Thyroid gland (tissue), 4 donors: ENCODE measurements around the gene SPOP. TPM values are rescaled to one million over a fixed set of nuclear protein-coding genes. Genes with fewer than 3 reads are reported as not detected.

Experiments
- DNase-seq, 2 donors: peaks; one replicate each; pipeline ENCODE4 v3.0.0-alpha.2; 2019
- H3K27ac ChIP-seq, 3 donors: fragments of 200-600 bp; sonication (generic); 1 replicate in 2 of 3; 2 replicates in 1 of 3; pipeline ENCODE4 v1.5.1; 2016 to 2019; ENCODE audit warnings: mild to moderate bottlenecking in 1 of 3, moderate library complexity in 1 of 3
- H3K27me3 ChIP-seq: fragments of 200-600 bp; sonication (generic); one replicate; pipeline ENCODE4 v1.5.1; 2019
- H3K36me3 ChIP-seq, 2 donors: fragments of 200-600 bp; sonication (generic); one replicate each; pipeline ENCODE4 v1.5.1; 2016 to 2019
- H3K4me1 ChIP-seq, 2 donors: fragments of 200-600 bp; sonication (generic); one replicate each; pipeline ENCODE4 v1.5.1; 2017 to 2019
- H3K4me3 ChIP-seq, 3 donors: fragments of 200-600 bp; sonication (generic); replicated peaks in 1 of 3; 1 replicate in 2 of 3; 2 replicates in 1 of 3; pipeline ENCODE4 v1.5.1; 2016; ENCODE audit warnings: mild to moderate bottlenecking in 1 of 3
- H3K9me3 ChIP-seq: fragments of 200-600 bp; sonication (generic); one replicate; pipeline ENCODE4 v1.5.1; 2017
- POLR2A ChIP-seq, 2 donors: fragments of 450-650 bp; IDR thresholded peaks; one replicate each; pipeline ENCODE4 v1.6.1; 2017; ENCODE audit warnings: antibody characterized with exemption in 2 of 2, mild to moderate bottlenecking in 2 of 2, moderate library complexity in 1 of 2
- WGBS, 2 donors: methylation state at CpG; one replicate each; pipeline ENCODE4 v1.1.5; 2017; 5-methylcytosine and 5-hydroxymethylcytosine counted together
- intact Hi-C: fragments of 100-400 bp; cut with DNase I; formaldehyde crosslinking; loops from one replicate; pipeline ENCODE4 v1.15.1; 2023
- total RNA-seq, 4 donors: library from RNA; depleted of rRNA; stranded (reverse); fragments of >200 nt; gene quantifications; one replicate each; pipeline ENCODE4 v1.2.3, GENCODE V29; 2016
- TF ChIP-seq, protein P1 (sequence below), 6 experiments: fragments of 200-600 bp in 3 of 6; fragments of 450-650 bp in 3 of 6; sonication (generic) in 3 of 6; IDR thresholded peaks; one replicate each; pipeline ENCODE4 v1.5.1; 2016 to 2019; ENCODE audit warnings: antibody characterized with exemption in 6 of 6, mild to moderate bottlenecking in 2 of 6, inconsistent platforms in 1 of 6, moderate library complexity in 1 of 6

The SPOP gene
- total RNA-seq, 4 donors from 2014 or later = 78.5 to 86.4 (median 81.6) TPM

DNA sequence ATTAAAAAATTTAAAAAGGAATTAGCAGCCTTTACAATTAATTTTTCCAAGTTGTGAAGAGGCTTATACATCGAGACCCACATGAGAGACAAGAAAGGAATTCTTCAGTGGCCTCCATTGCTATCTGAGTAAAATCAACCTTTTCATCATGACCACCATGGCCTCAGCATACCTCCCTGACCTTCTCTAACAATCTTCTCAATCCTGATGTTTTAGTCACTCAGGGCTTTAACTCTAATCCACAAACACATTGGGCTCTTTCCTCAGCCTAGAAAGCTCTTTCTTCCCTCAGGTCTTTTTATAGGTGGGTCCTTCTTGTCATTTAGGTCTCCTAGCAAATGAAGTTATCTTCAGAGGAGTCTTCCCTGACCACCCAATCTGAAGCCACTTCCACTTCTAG lies 46.4 kb downstream of the SPOP start:
- Histone ChIP-seq H3K27me3 (no peaks in the 10 kb centered on the region), H3K4me3 (no peak overlapping the region), H3K27ac (no peak overlapping the region), H3K4me1 (peaks cover 28 to 76% of the 10 kb centered on the region in 2 donors), H3K9me3 (no peaks in the 10 kb centered on the region), H3K36me3 (no peaks in the 10 kb centered on the region)
- no peak for TF ChIP-seq POLR2A (IDR thresholded peaks at IDR 0.05)
- TF ChIP-seq, protein P1, sequence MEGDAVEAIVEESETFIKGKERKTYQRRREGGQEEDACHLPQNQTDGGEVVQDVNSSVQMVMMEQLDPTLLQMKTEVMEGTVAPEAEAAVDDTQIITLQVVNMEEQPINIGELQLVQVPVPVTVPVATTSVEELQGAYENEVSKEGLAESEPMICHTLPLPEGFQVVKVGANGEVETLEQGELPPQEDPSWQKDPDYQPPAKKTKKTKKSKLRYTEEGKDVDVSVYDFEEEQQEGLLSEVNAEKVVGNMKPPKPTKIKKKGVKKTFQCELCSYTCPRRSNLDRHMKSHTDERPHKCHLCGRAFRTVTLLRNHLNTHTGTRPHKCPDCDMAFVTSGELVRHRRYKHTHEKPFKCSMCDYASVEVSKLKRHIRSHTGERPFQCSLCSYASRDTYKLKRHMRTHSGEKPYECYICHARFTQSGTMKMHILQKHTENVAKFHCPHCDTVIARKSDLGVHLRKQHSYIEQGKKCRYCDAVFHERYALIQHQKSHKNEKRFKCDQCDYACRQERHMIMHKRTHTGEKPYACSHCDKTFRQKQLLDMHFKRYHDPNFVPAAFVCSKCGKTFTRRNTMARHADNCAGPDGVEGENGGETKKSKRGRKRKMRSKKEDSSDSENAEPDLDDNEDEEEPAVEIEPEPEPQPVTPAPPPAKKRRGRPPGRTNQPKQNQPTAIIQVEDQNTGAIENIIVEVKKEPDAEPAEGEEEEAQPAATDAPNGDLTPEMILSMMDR (IDR thresholded peaks at IDR 0.05) = no peak
- DNase-seq = no peak
- WGBS, 2 donors = 98 to 100% methylated on average over 1 of the region's 1 CpG
- intact Hi-C loops = no loop called here

DNA sequence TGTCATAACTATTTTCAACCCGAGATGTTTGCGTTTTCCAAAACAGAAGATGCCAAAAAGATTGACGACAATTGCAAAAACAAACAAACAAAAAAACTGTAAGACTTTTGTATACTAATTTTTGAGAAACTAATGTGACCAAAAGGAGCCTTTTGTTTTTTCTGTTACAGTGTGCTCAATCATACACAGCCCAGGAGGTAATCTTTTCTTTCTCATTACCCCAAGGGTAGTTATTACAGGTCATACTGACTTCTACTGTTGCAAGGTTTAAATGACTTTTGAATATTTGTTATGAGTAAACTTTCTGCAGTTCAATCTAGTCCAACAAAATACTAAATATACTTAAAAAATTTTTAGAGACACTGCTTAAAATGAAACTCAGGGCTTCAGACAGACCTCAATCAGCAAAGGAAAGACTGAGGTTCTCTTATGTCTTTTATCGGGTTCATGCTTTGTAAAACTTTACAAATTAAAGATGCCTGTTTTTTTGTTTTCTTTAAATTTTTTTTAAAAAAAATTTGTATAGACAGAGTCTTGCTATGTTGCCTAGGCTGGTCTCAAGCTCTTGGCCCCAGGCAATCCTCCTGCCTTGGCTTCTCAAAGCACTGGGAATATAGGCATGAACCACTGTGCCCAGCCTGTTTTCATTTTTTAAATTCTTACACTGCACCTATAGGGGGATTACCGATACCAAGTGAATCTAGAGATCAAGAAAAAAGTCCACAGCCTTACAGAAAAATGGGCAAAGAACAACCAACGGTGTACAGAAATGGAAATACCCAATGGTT lies 47.6 kb downstream of the SPOP start:
- H3K27me3 ChIP-seq = no peaks in the 10 kb centered on the region
- H3K27ac ChIP-seq = no peak overlapping the region
- H3K9me3 ChIP-seq = no peaks in the 10 kb centered on the region
- no peak overlapping the region for H3K4me3 ChIP-seq
- DNase-seq = no peak
- H3K4me1 ChIP-seq = peaks cover 28 to 75% of the 10 kb centered on the region in 2 donors
- no peak for TF ChIP-seq POLR2A (IDR thresholded peaks at IDR 0.05)
- TF ChIP-seq, protein P1 (IDR thresholded peaks at IDR 0.05) = no peak
- WGBS, 2 donors = 84 to 85% methylated on average over 6 of the region's 6 CpGs
- intact Hi-C loops = no loop called here
- no peaks in the 10 kb centered on the region for H3K36me3 ChIP-seq

DNA sequence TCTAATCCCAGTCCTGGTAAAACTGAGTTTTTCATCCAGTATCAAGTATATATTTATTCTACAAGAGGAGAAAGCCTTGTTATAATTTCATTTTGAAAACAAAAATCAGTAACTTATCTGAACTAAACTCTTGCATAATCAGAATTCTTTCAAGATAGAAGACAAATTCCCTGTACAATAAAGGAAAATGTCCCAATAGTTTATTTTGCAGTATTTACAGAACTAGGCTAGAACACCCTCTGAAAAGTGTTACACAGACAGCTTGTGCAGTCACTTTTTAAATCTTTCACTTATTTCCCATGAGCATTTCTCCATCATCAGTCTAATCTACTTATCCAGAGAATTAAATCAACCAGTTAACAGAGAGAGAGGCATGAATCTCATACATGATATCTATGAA lies 48.5 kb downstream of the SPOP start:
- Histone ChIP-seq H3K9me3 (no peaks in the 10 kb centered on the region), H3K4me3 (no peak overlapping the region), H3K36me3 (no peaks in the 10 kb centered on the region), H3K27me3 (no peaks in the 10 kb centered on the region), H3K27ac (no peak overlapping the region), H3K4me1 (peaks cover 19 to 75% of the 10 kb centered on the region in 2 donors)
- intact Hi-C loops = no loop called here
- DNase-seq = no peak
- TF ChIP-seq POLR2A (IDR thresholded peaks at IDR 0.05) = no peak
- TF ChIP-seq, protein P1 (IDR thresholded peaks at IDR 0.05) = no peak

DNA sequence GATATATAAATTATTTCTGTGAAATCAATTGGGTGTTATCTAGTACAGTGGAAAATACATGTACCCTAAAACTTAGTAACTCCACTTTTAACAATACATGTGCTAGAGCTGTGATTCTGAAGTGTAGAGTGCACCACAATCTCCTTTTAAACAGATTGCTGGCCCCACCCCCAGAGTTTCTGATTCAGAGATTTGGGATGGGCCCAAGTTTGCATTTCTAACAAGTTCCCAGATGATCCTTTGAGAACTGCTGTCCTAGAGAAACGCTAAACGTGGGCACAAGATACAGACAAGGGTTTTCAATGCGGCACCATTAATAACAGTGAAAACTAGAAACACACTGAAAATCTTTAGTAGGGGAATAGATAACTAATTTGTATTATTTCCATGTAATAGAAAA lies 53.0 kb downstream of the SPOP start:
- Histone ChIP-seq H3K9me3 (no peaks in the 10 kb centered on the region), H3K27me3 (no peaks in the 10 kb centered on the region), H3K27ac (no peak overlapping the region), H3K4me3 (no peak overlapping the region), H3K4me1 (peaks cover 9 to 34% of the 10 kb centered on the region in 2 donors), H3K36me3 (peaks cover 10 to 24% of the 10 kb centered on the region in 2 donors)
- 53 to 64% methylated on average over 3 of the region's 3 CpGs for WGBS, 2 donors
- intact Hi-C loops = no loop called here
- DNase-seq = no peak
- TF ChIP-seq POLR2A (IDR thresholded peaks at IDR 0.05) = no peak
- TF ChIP-seq, protein P1 (IDR thresholded peaks at IDR 0.05) = no peak

DNA sequence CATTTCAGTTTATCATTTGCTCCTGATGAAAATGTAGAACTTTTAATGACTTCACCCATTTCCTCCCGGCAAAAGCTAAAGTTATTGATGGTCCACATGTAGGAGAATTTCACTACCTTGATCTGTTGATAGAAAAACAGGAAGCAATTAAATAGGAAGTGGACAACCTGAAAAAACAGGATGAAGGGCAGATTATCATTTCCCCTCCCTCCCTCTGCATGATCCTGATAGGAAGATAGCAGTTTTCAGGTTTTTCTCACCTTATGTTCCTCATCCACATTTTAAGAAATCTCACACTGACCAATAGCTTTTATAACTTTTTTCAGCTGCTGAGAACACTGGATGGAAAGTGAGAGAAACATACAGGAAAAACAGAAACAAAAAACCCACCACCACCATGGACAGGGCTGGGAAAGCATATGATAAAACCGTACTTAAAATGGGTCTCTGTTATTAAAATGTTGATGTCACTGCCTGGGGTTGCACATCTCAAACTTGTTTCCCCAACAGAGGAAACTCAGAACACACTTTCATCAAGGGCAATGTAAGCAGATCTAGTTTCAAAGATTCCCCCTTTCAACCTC lies 55.9 kb downstream of the SPOP start:
- peaks cover 23 to 44% of the 10 kb centered on the region in 2 donors for H3K36me3 ChIP-seq
- TF ChIP-seq, protein P1 (IDR thresholded peaks at IDR 0.05) = no peak
- TF ChIP-seq POLR2A (IDR thresholded peaks at IDR 0.05) = no peak

More for the DNA sequence above, 55.9 kb downstream of the SPOP start:
- no peak for DNase-seq
- no peaks in the 10 kb centered on the region for H3K27me3 ChIP-seq
- no peak overlapping the region for H3K27ac ChIP-seq
- H3K4me1 ChIP-seq = peaks cover 0 to 16% of the 10 kb centered on the region in 2 donors
- H3K4me3 ChIP-seq = no peak overlapping the region
- 71 to 74% methylated on average over 2 of the region's 2 CpGs for WGBS, 2 donors
- no peaks in the 10 kb centered on the region for H3K9me3 ChIP-seq
- intact Hi-C loops = no loop called here
